Calu3 (cell line): ENCODE results near the gene SRGAP3. TPM values are rescaled to one million over a fixed set of nuclear protein-coding genes. Genes with fewer than 3 reads are reported as not detected.

Experiments
- BruUV-seq: library from RNA; stranded (reverse); fragments of 400-500 nt; replicated peaks from 2 replicates; lab custom pipeline; 2021; lab: Mats Ljungman, UMichigan
- CTCF ChIA-PET: fragments of 300-600 bp; sonication (Branson Sonifier 250); formaldehyde crosslinking; loops from one replicate; lab custom pipeline; 2022; ENCODE audit warnings: antibody characterized with exemption; lab: Charles Lee
- DNase-seq: peaks from one replicate; pipeline ENCODE4 v3.0.0; 2022
- H3K27ac Mint-ChIP-seq: one replicate; pipeline ENCODE4 v1.8.0; 2022; ENCODE audit warnings: mixed read lengths; ENCODE audit not compliant: unreplicated experiment
- H3K27me3 Mint-ChIP-seq: one replicate; pipeline ENCODE4 v1.8.0; 2022; ENCODE audit warnings: mixed read lengths; ENCODE audit not compliant: unreplicated experiment
- H3K36me3 Mint-ChIP-seq: one replicate; pipeline ENCODE4 v1.8.0; 2022; ENCODE audit warnings: mild to moderate bottlenecking, moderate library complexity, mixed read lengths; ENCODE audit not compliant: insufficient read depth, unreplicated experiment
- H3K4me1 Mint-ChIP-seq: one replicate; pipeline ENCODE4 v1.8.0; 2022; ENCODE audit warnings: mild to moderate bottlenecking, low read depth, mixed read lengths; ENCODE audit not compliant: unreplicated experiment
- H3K4me3 Mint-ChIP-seq: one replicate; pipeline ENCODE4 v1.8.0; 2022; ENCODE audit warnings: mild to moderate bottlenecking, low read depth, moderate library complexity, mixed read lengths; ENCODE audit not compliant: unreplicated experiment
- H3K9me3 Mint-ChIP-seq: one replicate; pipeline ENCODE4 v1.8.0; 2022; ENCODE audit warnings: low read depth, mixed read lengths; ENCODE audit not compliant: unreplicated experiment
- intact Hi-C: fragments of 100-400 bp; cut with micrococcal nuclease; formaldehyde crosslinking; loops from one replicate; pipeline ENCODE4 v1.10.0; 2022; ENCODE audit not compliant: unreplicated experiment
- total RNA-seq: library from RNA; stranded (reverse); gene quantifications from 2 replicates; pipeline ENCODE4 v1.2.3, GENCODE V29; 2022
- TF ChIP-seq, protein P1 (sequence below): fragments of 200-600 bp; IDR thresholded peaks from one replicate; pipeline ENCODE4 v1.8.0; 2022; ENCODE audit warnings: antibody characterized with exemption; ENCODE audit not compliant: unreplicated experiment

SRGAP3 gene
- total RNA-seq, 1 experiment from 2014 or later: 8.2 TPM

DNA sequence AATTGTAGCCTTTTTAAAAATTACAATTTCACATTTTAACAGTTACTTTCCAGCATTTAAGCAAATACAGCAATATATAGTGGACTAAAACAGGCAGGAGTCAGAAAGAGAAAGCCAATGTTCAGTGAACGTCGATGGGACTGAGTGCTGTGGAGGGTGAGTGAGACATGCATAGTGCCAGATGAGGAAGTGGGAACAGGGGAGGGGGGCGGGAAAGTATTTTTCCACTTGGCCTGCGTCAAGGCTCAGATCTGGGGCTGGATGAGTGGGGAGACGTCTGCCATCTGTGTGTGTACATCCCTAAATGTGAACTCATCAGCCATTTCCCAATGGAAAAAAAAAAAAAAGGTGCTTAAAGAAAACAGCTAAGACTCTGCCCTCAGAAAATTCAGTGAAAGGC is 266.9 kb downstream of the SRGAP3 start:
- no peak for DNase-seq
- no TSS peak for BruUV-seq
- Mint-ChIP-seq H3K27me3 (peaks cover 38% of the 10 kb centered on the region), H3K4me1 (no peaks in the 10 kb centered on the region), H3K4me3 (no peak overlapping the region), H3K27ac (no peak overlapping the region), H3K9me3 (no peaks in the 10 kb centered on the region), H3K36me3 (no peaks in the 10 kb centered on the region)
- intact Hi-C loops: no loop called here
- TF ChIP-seq, protein P1, sequence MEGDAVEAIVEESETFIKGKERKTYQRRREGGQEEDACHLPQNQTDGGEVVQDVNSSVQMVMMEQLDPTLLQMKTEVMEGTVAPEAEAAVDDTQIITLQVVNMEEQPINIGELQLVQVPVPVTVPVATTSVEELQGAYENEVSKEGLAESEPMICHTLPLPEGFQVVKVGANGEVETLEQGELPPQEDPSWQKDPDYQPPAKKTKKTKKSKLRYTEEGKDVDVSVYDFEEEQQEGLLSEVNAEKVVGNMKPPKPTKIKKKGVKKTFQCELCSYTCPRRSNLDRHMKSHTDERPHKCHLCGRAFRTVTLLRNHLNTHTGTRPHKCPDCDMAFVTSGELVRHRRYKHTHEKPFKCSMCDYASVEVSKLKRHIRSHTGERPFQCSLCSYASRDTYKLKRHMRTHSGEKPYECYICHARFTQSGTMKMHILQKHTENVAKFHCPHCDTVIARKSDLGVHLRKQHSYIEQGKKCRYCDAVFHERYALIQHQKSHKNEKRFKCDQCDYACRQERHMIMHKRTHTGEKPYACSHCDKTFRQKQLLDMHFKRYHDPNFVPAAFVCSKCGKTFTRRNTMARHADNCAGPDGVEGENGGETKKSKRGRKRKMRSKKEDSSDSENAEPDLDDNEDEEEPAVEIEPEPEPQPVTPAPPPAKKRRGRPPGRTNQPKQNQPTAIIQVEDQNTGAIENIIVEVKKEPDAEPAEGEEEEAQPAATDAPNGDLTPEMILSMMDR: no peak
- CTCF ChIA-PET: interaction anchor here (0.8 kb wide), 1 partner anchor 321 kb away, joined by 6 read pairs; no protein-coding TSS in a partner anchor

DNA sequence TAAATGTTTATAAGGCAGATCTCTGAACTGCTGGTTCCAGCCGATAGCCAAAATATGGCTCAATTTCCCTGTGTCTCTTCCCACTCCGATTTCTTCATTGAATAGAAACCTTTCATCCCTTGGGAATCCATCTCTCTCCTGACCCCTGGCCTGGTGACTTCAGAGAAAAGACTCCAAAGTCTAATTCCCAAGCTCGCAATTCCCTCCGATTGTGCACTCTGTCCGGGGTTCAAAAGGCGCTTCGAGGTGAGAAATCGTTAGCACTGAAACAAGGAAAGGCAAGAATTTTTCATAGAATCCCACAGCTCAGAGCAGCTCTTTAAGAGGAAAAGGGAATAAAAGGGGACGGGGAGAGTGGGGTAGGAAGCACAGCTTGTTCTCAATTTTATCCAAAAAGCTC is 267.7 kb downstream of the SRGAP3 start:
- TF ChIP-seq, protein P1: no peak
- no peak for DNase-seq
- intact Hi-C loops: no loop called here
- CTCF ChIA-PET: no interaction called here
- Mint-ChIP-seq H3K4me3 (no peak overlapping the region), H3K9me3 (no peaks in the 10 kb centered on the region), H3K27me3 (peaks cover 38% of the 10 kb centered on the region), H3K4me1 (no peaks in the 10 kb centered on the region), H3K36me3 (no peaks in the 10 kb centered on the region), H3K27ac (no peak overlapping the region)
- BruUV-seq: no TSS peak

DNA sequence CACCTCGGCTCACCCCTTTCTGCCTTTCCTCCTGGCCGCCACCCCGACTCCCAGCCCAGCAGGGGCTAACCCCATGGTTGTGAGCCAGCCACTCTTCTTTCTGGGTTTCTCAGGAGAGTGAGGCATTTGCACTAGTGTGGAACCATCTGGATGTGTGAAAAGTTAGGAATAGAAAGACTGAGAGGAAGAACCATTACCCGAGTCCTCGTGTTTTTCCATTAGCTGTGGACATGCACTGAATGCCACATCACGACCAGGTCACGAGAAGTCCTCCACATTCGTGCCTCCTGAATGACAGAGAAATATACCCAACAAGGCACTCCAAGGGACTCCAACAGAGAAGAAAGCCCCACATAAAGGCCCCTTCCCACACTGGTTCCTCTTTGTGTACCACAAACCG is 268.1 kb downstream of the SRGAP3 start:
- Mint-ChIP-seq H3K4me3 (no peak overlapping the region), H3K36me3 (no peaks in the 10 kb centered on the region), H3K27ac (no peak overlapping the region), H3K4me1 (no peaks in the 10 kb centered on the region), H3K9me3 (no peaks in the 10 kb centered on the region), H3K27me3 (peaks cover 38% of the 10 kb centered on the region)
- CTCF ChIA-PET: no interaction called here
- intact Hi-C loops: no loop called here
- TF ChIP-seq, protein P1: no peak
- BruUV-seq: no TSS peak
- DNase-seq: no peak

DNA sequence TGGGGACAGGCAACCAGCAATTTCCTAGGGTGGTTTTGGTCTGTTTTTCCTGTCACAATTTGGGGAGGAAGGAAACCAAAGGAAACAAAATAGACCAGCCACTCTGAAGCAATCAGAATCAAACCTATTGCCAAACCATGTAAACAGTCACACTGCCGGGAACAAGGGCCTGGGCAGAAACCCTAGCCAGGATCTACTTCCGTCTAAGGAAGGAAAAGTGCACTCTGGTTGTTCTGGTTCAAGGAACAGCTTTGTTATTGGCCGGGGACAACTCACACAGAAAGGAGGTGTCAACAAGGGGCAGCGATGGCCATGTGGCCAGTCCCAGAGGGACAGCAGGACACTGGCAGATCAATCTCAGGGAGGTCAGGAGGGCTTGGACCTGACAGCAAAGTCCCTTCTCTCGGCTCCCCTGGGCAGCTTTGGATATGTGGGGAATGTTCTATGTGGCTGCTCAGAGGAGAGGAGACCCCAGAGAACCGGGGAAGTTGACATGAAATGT is 268.6 kb downstream of the SRGAP3 start:
- BruUV-seq: no TSS peak
- no peaks in the 10 kb centered on the region for H3K36me3 Mint-ChIP-seq
- peaks cover 38% of the 10 kb centered on the region for H3K27me3 Mint-ChIP-seq
- no peak for DNase-seq
- H3K4me3 Mint-ChIP-seq: no peak overlapping the region
- no peak overlapping the region for H3K27ac Mint-ChIP-seq
- TF ChIP-seq, protein P1: no peak
- intact Hi-C loops: no loop called here
- CTCF ChIA-PET: interaction anchor here (0.6 kb wide), 1 partner anchor 105 kb away, joined by 6 read pairs; no protein-coding TSS in a partner anchor
- no peaks in the 10 kb centered on the region for H3K4me1 Mint-ChIP-seq
- H3K9me3 Mint-ChIP-seq: no peaks in the 10 kb centered on the region
